GM12872 (cell line): Measurements from ENCODE around the gene PDZK1IP1.

Experiments
- CTCF ChIP-seq: IDR thresholded peaks from 3 replicates; pipeline ENCODE4 v1.5.1; 2011; ENCODE audit warnings: low read depth, mild to moderate bottlenecking, low read length, moderate library complexity; ENCODE audit not compliant: insufficient read depth

Gene PDZK1IP1

GRCh38 chr1:47230692-47231300 is 41.0 kb upstream of the PDZK1IP1 start:
- no peak for TF ChIP-seq CTCF

- TF ChIP-seq CTCF = no peak
Observed at GRCh38 chr1:47229886-47230691, 40.3 kb upstream of the PDZK1IP1 start.

GRCh38 chr1:47229031-47229885 is 39.4 kb upstream of the PDZK1IP1 start:
- no peak for TF ChIP-seq CTCF

GRCh38 chr1:47228644-47229030 is 38.8 kb upstream of the PDZK1IP1 start:
- TF ChIP-seq CTCF = no peak

- no peak for TF ChIP-seq CTCF
Observed at GRCh38 chr1:47227341-47228232, 37.8 kb upstream of the PDZK1IP1 start.

GRCh38 chr1:47226839-47227215 is 37.0 kb upstream of the PDZK1IP1 start:
- TF ChIP-seq CTCF = no peak
